ENCODE results near the gene ARHGAP32. TPM values are rescaled to one million over a fixed set of nuclear protein-coding genes. Genes with fewer than 3 reads are reported as not detected.

Gene ARHGAP32
- polyA plus RNA-seq, 1 of the 3 experiments (the other 2 are of a cell fraction): 4.8 TPM

DNA sequence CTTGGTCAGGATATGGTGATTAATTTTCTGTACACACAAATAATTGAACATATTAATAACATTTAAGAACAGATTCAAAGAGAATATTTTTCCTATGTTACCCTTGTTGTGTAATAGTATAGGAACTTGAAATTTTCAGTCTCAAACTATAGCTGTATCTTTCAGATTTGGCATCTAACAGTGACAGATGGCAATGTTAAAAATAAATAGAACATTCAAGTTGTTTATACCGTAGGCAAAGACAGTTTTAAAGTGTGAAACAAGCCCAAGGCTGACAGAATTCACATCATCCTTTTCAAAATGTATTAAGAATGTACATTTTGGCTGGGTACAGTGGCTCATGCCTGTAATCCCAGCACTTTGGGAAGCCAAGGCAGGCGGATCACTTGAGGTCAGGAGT lies 156.9 kb downstream of the ARHGAP32 start:
- Histone ChIP-seq H3F3A (replicated peaks; ENCODE audit: insufficient read depth) (peaks cover 6% of the 10 kb centered on the region), H3K27ac (ENCODE audit: low read depth in 2 of 2, low read length in 1 of 2) (no peak overlapping the region), H3K4me2 (no peak overlapping the region), H4K20me1 (ENCODE audit: insufficient read depth) (no peaks in the 10 kb centered on the region), H3K9me3 (no peaks in the 10 kb centered on the region), H3K36me3 (replicated peaks in 1 of 2; ENCODE audit: control insufficient read depth in 1 of 2, insufficient read depth in 2 of 2, low read length in 1 of 2) (peaks cover 0 to 17% of the 10 kb centered on the region in 2 experiments), H3K79me2 (ENCODE audit: insufficient read depth) (no peaks in the 10 kb centered on the region), H2AFZ (ENCODE audit: low read depth) (no peak overlapping the region), H3K27me3 (ENCODE audit: insufficient read depth) (no peaks in the 10 kb centered on the region), H3K4me3 (ENCODE audit: low read depth in 2 of 2, low read length in 1 of 2) (no peak overlapping the region), H3K9ac (no peak overlapping the region), H3K4me1 (ENCODE audit: control insufficient read depth in 1 of 2, insufficient read depth in 2 of 2, low read depth in 1 of 2, low read length in 1 of 2) (no peaks in the 10 kb centered on the region), H3K9me2 (no peaks in the 10 kb centered on the region)
- POLR2A ChIA-PET: no interaction called here
- 97% methylated on average over 2 of the region's 2 CpGs for WGBS (ENCODE audit: low lambda C conversion rate)
- CTCF ChIA-PET: no interaction called here
- no peak for TF ChIP-seq SMC3 (IDR thresholded peaks at IDR 0.05; ENCODE audit: low read depth, low read length)
- TF ChIP-seq, protein P1, sequence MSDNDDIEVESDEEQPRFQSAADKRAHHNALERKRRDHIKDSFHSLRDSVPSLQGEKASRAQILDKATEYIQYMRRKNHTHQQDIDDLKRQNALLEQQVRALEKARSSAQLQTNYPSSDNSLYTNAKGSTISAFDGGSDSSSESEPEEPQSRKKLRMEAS (IDR thresholded peaks at IDR 0.05; ENCODE audit: low read depth): no peak
- no peak for TF ChIP-seq NFIC (IDR thresholded peaks at IDR 0.05; ENCODE audit: borderline replicate concordance)
- no peak for TF ChIP-seq USF1 (IDR thresholded peaks at IDR 0.05; ENCODE audit: borderline replicate concordance, low read depth)
- TF ChIP-seq EP300 (IDR thresholded peaks at IDR 0.05; ENCODE audit: borderline replicate concordance in 1 of 2, low read depth in 1 of 2, low read length in 1 of 2): no peak
- no peak for TF ChIP-seq EZH2phosphoT487 (IDR thresholded peaks at IDR 0.05; ENCODE audit: borderline replicate concordance, low read depth)
- TF ChIP-seq, protein P2, sequence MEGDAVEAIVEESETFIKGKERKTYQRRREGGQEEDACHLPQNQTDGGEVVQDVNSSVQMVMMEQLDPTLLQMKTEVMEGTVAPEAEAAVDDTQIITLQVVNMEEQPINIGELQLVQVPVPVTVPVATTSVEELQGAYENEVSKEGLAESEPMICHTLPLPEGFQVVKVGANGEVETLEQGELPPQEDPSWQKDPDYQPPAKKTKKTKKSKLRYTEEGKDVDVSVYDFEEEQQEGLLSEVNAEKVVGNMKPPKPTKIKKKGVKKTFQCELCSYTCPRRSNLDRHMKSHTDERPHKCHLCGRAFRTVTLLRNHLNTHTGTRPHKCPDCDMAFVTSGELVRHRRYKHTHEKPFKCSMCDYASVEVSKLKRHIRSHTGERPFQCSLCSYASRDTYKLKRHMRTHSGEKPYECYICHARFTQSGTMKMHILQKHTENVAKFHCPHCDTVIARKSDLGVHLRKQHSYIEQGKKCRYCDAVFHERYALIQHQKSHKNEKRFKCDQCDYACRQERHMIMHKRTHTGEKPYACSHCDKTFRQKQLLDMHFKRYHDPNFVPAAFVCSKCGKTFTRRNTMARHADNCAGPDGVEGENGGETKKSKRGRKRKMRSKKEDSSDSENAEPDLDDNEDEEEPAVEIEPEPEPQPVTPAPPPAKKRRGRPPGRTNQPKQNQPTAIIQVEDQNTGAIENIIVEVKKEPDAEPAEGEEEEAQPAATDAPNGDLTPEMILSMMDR (IDR thresholded peaks at IDR 0.05): no peak
- no peak for TF ChIP-seq FOSL2 (IDR thresholded peaks at IDR 0.05; ENCODE audit: borderline replicate concordance, low read depth)
- no peak for TF ChIP-seq POLR2AphosphoS5 (IDR thresholded peaks at IDR 0.05; ENCODE audit: low read depth, low read length)
- no peak for TF ChIP-seq RCOR1 (IDR thresholded peaks at IDR 0.05; ENCODE audit: low read length)
- no peak for TF ChIP-seq YY1 (IDR thresholded peaks at IDR 0.05; ENCODE audit: low read depth)
- TF ChIP-seq ZBTB33 (IDR thresholded peaks at IDR 0.05; ENCODE audit: borderline replicate concordance, low read depth): no peak
- no peak for TF ChIP-seq MXI1 (IDR thresholded peaks at IDR 0.05; ENCODE audit: low read depth, low read length)
- no peak for TF ChIP-seq RAD21 (IDR thresholded peaks at IDR 0.05; ENCODE audit: low read length)
- TF ChIP-seq TEAD4 (IDR thresholded peaks at IDR 0.05; ENCODE audit: borderline replicate concordance, insufficient read depth): no peak
- TF ChIP-seq, protein P3, sequence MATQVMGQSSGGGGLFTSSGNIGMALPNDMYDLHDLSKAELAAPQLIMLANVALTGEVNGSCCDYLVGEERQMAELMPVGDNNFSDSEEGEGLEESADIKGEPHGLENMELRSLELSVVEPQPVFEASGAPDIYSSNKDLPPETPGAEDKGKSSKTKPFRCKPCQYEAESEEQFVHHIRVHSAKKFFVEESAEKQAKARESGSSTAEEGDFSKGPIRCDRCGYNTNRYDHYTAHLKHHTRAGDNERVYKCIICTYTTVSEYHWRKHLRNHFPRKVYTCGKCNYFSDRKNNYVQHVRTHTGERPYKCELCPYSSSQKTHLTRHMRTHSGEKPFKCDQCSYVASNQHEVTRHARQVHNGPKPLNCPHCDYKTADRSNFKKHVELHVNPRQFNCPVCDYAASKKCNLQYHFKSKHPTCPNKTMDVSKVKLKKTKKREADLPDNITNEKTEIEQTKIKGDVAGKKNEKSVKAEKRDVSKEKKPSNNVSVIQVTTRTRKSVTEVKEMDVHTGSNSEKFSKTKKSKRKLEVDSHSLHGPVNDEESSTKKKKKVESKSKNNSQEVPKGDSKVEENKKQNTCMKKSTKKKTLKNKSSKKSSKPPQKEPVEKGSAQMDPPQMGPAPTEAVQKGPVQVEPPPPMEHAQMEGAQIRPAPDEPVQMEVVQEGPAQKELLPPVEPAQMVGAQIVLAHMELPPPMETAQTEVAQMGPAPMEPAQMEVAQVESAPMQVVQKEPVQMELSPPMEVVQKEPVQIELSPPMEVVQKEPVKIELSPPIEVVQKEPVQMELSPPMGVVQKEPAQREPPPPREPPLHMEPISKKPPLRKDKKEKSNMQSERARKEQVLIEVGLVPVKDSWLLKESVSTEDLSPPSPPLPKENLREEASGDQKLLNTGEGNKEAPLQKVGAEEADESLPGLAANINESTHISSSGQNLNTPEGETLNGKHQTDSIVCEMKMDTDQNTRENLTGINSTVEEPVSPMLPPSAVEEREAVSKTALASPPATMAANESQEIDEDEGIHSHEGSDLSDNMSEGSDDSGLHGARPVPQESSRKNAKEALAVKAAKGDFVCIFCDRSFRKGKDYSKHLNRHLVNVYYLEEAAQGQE (IDR thresholded peaks at IDR 0.05; ENCODE audit: low read depth, low read length): no peak
- TF ChIP-seq, protein P4, sequence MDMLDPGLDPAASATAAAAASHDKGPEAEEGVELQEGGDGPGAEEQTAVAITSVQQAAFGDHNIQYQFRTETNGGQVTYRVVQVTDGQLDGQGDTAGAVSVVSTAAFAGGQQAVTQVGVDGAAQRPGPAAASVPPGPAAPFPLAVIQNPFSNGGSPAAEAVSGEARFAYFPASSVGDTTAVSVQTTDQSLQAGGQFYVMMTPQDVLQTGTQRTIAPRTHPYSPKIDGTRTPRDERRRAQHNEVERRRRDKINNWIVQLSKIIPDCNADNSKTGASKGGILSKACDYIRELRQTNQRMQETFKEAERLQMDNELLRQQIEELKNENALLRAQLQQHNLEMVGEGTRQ (IDR thresholded peaks at IDR 0.05; ENCODE audit: borderline replicate concordance, low read depth, low read length): no peak
- TF ChIP-seq ELF1 (IDR thresholded peaks at IDR 0.05): no peak
- DNase-seq: no peak
